CD4-positive, alpha-beta T cell (primary cell): Measurements from ENCODE around the gene GJA9. TPM values are rescaled to one million over a fixed set of nuclear protein-coding genes. Genes with fewer than 3 reads are reported as not detected.

Source experiments
- ATAC-seq: fragments of 200-7000 bp; cut with Tn5 transposase; one replicate; pipeline ENCODE4 v1.10.0; 2022; ENCODE audit warnings: mild to moderate bottlenecking; ENCODE audit not compliant: poor library complexity
- CTCF ChIA-PET: fragments of 350-600 bp; sonication (Branson Sonifier 250); formaldehyde crosslinking; loops from one replicate; lab custom pipeline; 2021; ENCODE audit warnings: antibody characterized with exemption, inconsistent platforms; lab: Charles Lee
- POLR2A ChIA-PET: fragments of 350-600 bp; sonication (Branson Sonifier 250); formaldehyde crosslinking; loops from one replicate; lab custom pipeline; 2021; ENCODE audit warnings: antibody characterized with exemption, inconsistent platforms; lab: Charles Lee
- DNase-seq, 14 experiments: peaks; one replicate each; pipeline ENCODE4 v3.0.0-alpha.2; 2013 to 2020; ENCODE audit warnings: mixed read lengths in 2 of 14
- H3K27ac ChIP-seq, 2 donors: one replicate each; pipeline versions ENCODE4 v1.5.1 to v1.7.0; 2013; ENCODE audit warnings: low read length in 2 of 2, low read depth in 1 of 2, mild to moderate bottlenecking in 1 of 2
- H3K27me3 ChIP-seq, 2 experiments: 1 replicate in 1 of 2; 2 replicates in 1 of 2; pipeline versions ENCODE4 v1.6.1 to v1.7.0; 2013; ENCODE audit warnings: low read length in 2 of 2, control low read depth in 1 of 2, mild to moderate bottlenecking in 1 of 2, moderate library complexity in 1 of 2; ENCODE audit not compliant: insufficient read depth in 2 of 2, control insufficient read depth in 1 of 2
- H3K36me3 ChIP-seq: one replicate; pipeline ENCODE4 v1.6.1; 2013; ENCODE audit warnings: low read length, control low read depth; ENCODE audit not compliant: insufficient read depth
- H3K4me1 ChIP-seq: one replicate; pipeline ENCODE4 v1.6.1; 2013; ENCODE audit warnings: low read length, control low read depth; ENCODE audit not compliant: insufficient read depth
- H3K4me3 ChIP-seq: one replicate; pipeline ENCODE4 v1.5.1; 2013; ENCODE audit warnings: mild to moderate bottlenecking, low read length, moderate library complexity
- H3K9me3 ChIP-seq, 2 experiments: 1 replicate in 1 of 2; 2 replicates in 1 of 2; pipeline versions ENCODE4 v1.6.1 to v1.7.0; 2013; ENCODE audit warnings: low read length in 2 of 2, mild to moderate bottlenecking in 2 of 2, control low read depth in 1 of 2, moderate library complexity in 1 of 2; ENCODE audit not compliant: control insufficient read depth in 1 of 2, insufficient read depth in 1 of 2
- H3K27ac Mint-ChIP-seq: one replicate; pipeline ENCODE4 v1.8.0; 2020; ENCODE audit warnings: mixed read lengths
- H3K27me3 Mint-ChIP-seq: one replicate; pipeline ENCODE4 v1.8.0; 2021; ENCODE audit warnings: mixed read lengths
- H3K36me3 Mint-ChIP-seq: one replicate; pipeline ENCODE4 v1.8.0; 2021; ENCODE audit warnings: low read depth, mixed read lengths
- H3K4me1 Mint-ChIP-seq: one replicate; pipeline ENCODE4 v1.8.0; 2021; ENCODE audit warnings: low read depth, mixed read lengths
- H3K4me3 Mint-ChIP-seq: one replicate; pipeline ENCODE4 v1.8.0; 2020; ENCODE audit warnings: mild to moderate bottlenecking, mixed read lengths
- H3K9me3 Mint-ChIP-seq: one replicate; pipeline ENCODE4 v1.8.0; 2020; ENCODE audit warnings: mixed read lengths
- CTCF ChIP-seq: fragments of 200-600 bp; IDR thresholded peaks from one replicate; pipeline ENCODE4 v1.8.0; 2022; ENCODE audit warnings: antibody characterized with exemption, mild to moderate bottlenecking
- intact Hi-C, 2 experiments: fragments of 100-400 bp; cut with DNase I in 1 of 2; cut with micrococcal nuclease in 1 of 2; formaldehyde crosslinking; loops; one replicate each; pipeline versions ENCODE4 v1.15.1 to v1.9.0; 2023 to 2025; cut with DNase I, micrococcal nuclease
- total RNA-seq, 174 experiments: library from RNA in 2 of 174; stranded (reverse) in 2 of 174; gene quantifications; one replicate each; pipeline ENCODE4 v1.2.3 and lab custom pipeline; 2021 to 2026

GJA9 gene
- total RNA-seq, 2 experiments from 2014 or later, result not detected

DNA sequence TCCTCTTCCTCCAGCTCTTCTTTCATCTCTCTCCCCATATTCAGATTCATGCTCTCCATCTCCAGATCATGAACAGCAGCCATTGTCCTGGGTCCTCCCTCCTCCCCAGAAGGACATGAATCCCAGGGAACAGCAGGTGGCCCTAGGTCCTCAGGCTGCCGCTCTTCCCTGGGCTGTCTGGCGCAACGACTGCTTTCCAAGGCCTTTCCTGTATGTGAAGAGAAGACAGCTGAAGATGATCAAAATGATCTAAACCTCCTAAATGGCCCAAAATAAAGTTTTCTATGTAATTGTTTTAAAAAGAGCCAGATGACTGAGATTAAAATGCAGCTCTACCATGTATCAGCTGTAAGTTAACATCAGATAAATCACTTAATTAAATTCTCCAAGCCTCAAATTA, 37.7 kb upstream of the GJA9 start:
- Histone ChIP-seq H3K36me3 (no peaks in the 10 kb centered on the region), H3K4me1 (no peaks in the 10 kb centered on the region), H3K4me3 (no peak overlapping the region), H3K9me3 (no peaks in the 10 kb centered on the region), H3K27ac (no peak overlapping the region), H3K27me3 (no peaks in the 10 kb centered on the region)
- no peaks in the 10 kb centered on the region for H3K9me3 Mint-ChIP-seq
- no peaks in the 10 kb centered on the region for H3K36me3 Mint-ChIP-seq
- TF ChIP-seq CTCF, result no peak
- no peak overlapping the region for H3K4me3 Mint-ChIP-seq
- H3K27me3 Mint-ChIP-seq, result no peaks in the 10 kb centered on the region
- ChIA-PET POLR2A (no interaction called here), CTCF (no interaction called here)
- DNase-seq (no peak), ATAC-seq (no peak)
- no peaks in the 10 kb centered on the region for H3K4me1 Mint-ChIP-seq
- no peak overlapping the region for H3K27ac Mint-ChIP-seq
- intact Hi-C loops, result no loop called here

GRCh38 chr1:38918568-38918967, 37.2 kb upstream of the GJA9 start:
- H3K27ac Mint-ChIP-seq, result no peak overlapping the region
- no peaks in the 10 kb centered on the region for H3K4me1 Mint-ChIP-seq
- Histone ChIP-seq H3K27ac (no peak overlapping the region), H3K4me1 (no peaks in the 10 kb centered on the region), H3K4me3 (no peak overlapping the region), H3K27me3 (no peaks in the 10 kb centered on the region), H3K9me3 (no peaks in the 10 kb centered on the region), H3K36me3 (no peaks in the 10 kb centered on the region)
- no peaks in the 10 kb centered on the region for H3K9me3 Mint-ChIP-seq
- DNase-seq (no peak), ATAC-seq (no peak)
- TF ChIP-seq CTCF, result no peak
- H3K27me3 Mint-ChIP-seq, result no peaks in the 10 kb centered on the region
- ChIA-PET POLR2A (no interaction called here), CTCF (no interaction called here)
- no peaks in the 10 kb centered on the region for H3K36me3 Mint-ChIP-seq
- intact Hi-C loops, result no loop called here
- H3K4me3 Mint-ChIP-seq, result no peak overlapping the region

GRCh38 chr1:38917772-38918171, 36.4 kb upstream of the GJA9 start:
- Mint-ChIP-seq H3K4me3 (no peak overlapping the region), H3K27me3 (no peaks in the 10 kb centered on the region), H3K36me3 (no peaks in the 10 kb centered on the region), H3K9me3 (no peaks in the 10 kb centered on the region), H3K27ac (no peak overlapping the region), H3K4me1 (no peaks in the 10 kb centered on the region)
- DNase-seq, result no peak
- no peak overlapping the region for H3K4me3 ChIP-seq
- ChIA-PET CTCF (no interaction called here), POLR2A (no interaction called here)
- H3K4me1 ChIP-seq, result no peaks in the 10 kb centered on the region
- intact Hi-C loops, result no loop called here
- no peaks in the 10 kb centered on the region for H3K9me3 ChIP-seq
- H3K27ac ChIP-seq, result no peak overlapping the region
- TF ChIP-seq CTCF, result no peak
- no peaks in the 10 kb centered on the region for H3K36me3 ChIP-seq
- H3K27me3 ChIP-seq, result no peaks in the 10 kb centered on the region
- no peak for ATAC-seq
